Subcutaneous preadipocyte (primary cell): ENCODE data around the gene TPSAB1. TPM values are rescaled to one million over a fixed set of nuclear protein-coding genes. Genes with fewer than 3 reads are reported as not detected.

Experiments
- total RNA-seq: library from RNA; depleted of rRNA; stranded (reverse); fragments of >200 nt; gene quantifications from 2 replicates; pipeline ENCODE4 v1.2.3, GENCODE V29; 2012

The TPSAB1 gene
- not detected in 2 replicates for total RNA-seq

GRCh38 chr16:1240436-1240835 lies at the start of gene TPSAB1:
TSS of gene TPSAB1 (plus strand) at chr16:1240705. CDS start at chr16:1240939, 234 bp downstream.

GRCh38 chr16:1225051-1225451 lies 15.5 kb upstream of the TPSAB1 start, which contains the start of gene TPSG1:
TSS of gene TPSG1 (minus strand) at chr16:1225268. CDS start at chr16:1225252, 16 bp downstream.

GRCh38 chr16:1230084-1230470 lies 10.4 kb upstream of the TPSAB1 start, which contains the start of gene TPSB2:
TSS of gene TPSB2 (minus strand) at chr16:1230184. CDS start at chr16:1229951, 233 bp downstream.

GRCh38 chr16:1255276-1256122 lies 15.0 kb downstream of the TPSAB1 start, which contains the start of gene TPSD1:
TSS of gene TPSD1 (plus strand) at chr16:1256069. CDS start at chr16:1256281, 212 bp downstream.

Other genes with a start within 250 kb of the TPSAB1 start
- not detected in 2 replicates for gene SSTR5, start 168.0 kb upstream of the TPSAB1 start, total RNA-seq
- not detected in 2 replicates for gene C1QTNF8, start 144.5 kb upstream of the TPSAB1 start, total RNA-seq
- gene CACNA1H, start 87.6 kb upstream of the TPSAB1 start, total RNA-seq, result under 0.01 and 0.20 TPM in 2 replicates
- gene TPSG1, start 15.4 kb upstream of the TPSAB1 start, total RNA-seq, result not detected in 2 replicates
- not detected in 2 replicates for gene TPSB2, start 10.5 kb upstream of the TPSAB1 start, total RNA-seq
- not detected in 2 replicates for gene TPSD1, start 15.4 kb downstream of the TPSAB1 start, total RNA-seq
- gene UBE2I, start 68.9 kb downstream of the TPSAB1 start, total RNA-seq, result 46.7 and 58.3 TPM in 2 replicates
- under 0.01 TPM in 2 replicates for gene BAIAP3, start 92.9 kb downstream of the TPSAB1 start, total RNA-seq
- gene TSR3, start 111.2 kb downstream of the TPSAB1 start, total RNA-seq, result 48.9 and 52.9 TPM in 2 replicates
- gene GNPTG, start 111.2 kb downstream of the TPSAB1 start, total RNA-seq, result 27.0 and 35.6 TPM in 2 replicates
- 5.5 and 8.4 TPM in 2 replicates for gene UNKL, start 174.0 kb downstream of the TPSAB1 start, total RNA-seq
- 14.1 and 15.1 TPM in 2 replicates for gene UQCC4, start 180.0 kb downstream of the TPSAB1 start, total RNA-seq
- not detected in 2 replicates for gene PERCC1, start 190.4 kb downstream of the TPSAB1 start, total RNA-seq
- under 0.01 and 0.20 TPM in 2 replicates for gene CCDC154, start 203.9 kb downstream of the TPSAB1 start, total RNA-seq
- 80.0 and 107 TPM in 2 replicates for gene CLCN7, start 234.3 kb downstream of the TPSAB1 start, total RNA-seq
- gene PTX4, start 248.2 kb downstream of the TPSAB1 start, total RNA-seq, result under 0.01 and 0.39 TPM in 2 replicates